Measurements from ENCODE around the gene TIMM44. TPM values are rescaled to one million over a fixed set of nuclear protein-coding genes. Genes with fewer than 3 reads are reported as not detected.

TIMM44 gene
- total and polyA plus RNA-seq, 4 donors = 25.5 to 74.8 (median 56.2) TPM

GRCh38 chr19:7879836-7880235 is 63.6 kb downstream of the TIMM44 start:
- no peak for DNase-seq (ENCODE audit: low read depth in 4 of 6, low spot score in 6 of 6)
- H3K4me1 ChIP-seq (ENCODE audit: control insufficient read depth, insufficient read depth, low read length) = peaks cover 2% of the 10 kb centered on the region
- no peaks in the 10 kb centered on the region for H3K36me3 ChIP-seq (ENCODE audit: control insufficient read depth, insufficient read depth, low read length)
- H3K4me3 ChIP-seq (ENCODE audit: low read depth, low read length) = no peak overlapping the region
- 78% methylated on average over 8 of the region's 19 CpGs for WGBS (ENCODE audit: insufficient coverage)
- H3K27me3 ChIP-seq (ENCODE audit: control insufficient read depth, insufficient read depth, low read length) = no peaks in the 10 kb centered on the region
- H3K9me3 ChIP-seq (ENCODE audit: control insufficient read depth, insufficient read depth, low read length) = no peaks in the 10 kb centered on the region
- no peak overlapping the region for H3K27ac ChIP-seq (ENCODE audit: low read depth, low read length)

GRCh38 chr19:7879111-7879807 is 64.2 kb downstream of the TIMM44 start:
- no peak overlapping the region for H3K27ac ChIP-seq (ENCODE audit: low read depth, low read length)

GRCh38 chr19:7877249-7877836 is 66.1 kb downstream of the TIMM44 start:
- WGBS (ENCODE audit: insufficient coverage) = 100% methylated on average over 3 of the region's 6 CpGs
- DNase-seq (ENCODE audit: low read depth in 4 of 6, low spot score in 6 of 6) = no peak
- H3K27me3 ChIP-seq (ENCODE audit: control insufficient read depth, insufficient read depth, low read length) = peaks cover 6% of the 10 kb centered on the region
- H3K4me1 ChIP-seq (ENCODE audit: control insufficient read depth, insufficient read depth, low read length) = peaks cover 24% of the 10 kb centered on the region
- H3K27ac ChIP-seq (ENCODE audit: low read depth, low read length) = no peak overlapping the region
- H3K9me3 ChIP-seq (ENCODE audit: control insufficient read depth, insufficient read depth, low read length) = no peaks in the 10 kb centered on the region
- H3K36me3 ChIP-seq (ENCODE audit: control insufficient read depth, insufficient read depth, low read length) = peaks cover 10% of the 10 kb centered on the region
- H3K4me3 ChIP-seq (ENCODE audit: low read depth, low read length) = no peak overlapping the region

More at GRCh38 chr19:7879111-7879807, 64.2 kb downstream of the TIMM44 start:
- no peaks in the 10 kb centered on the region for H3K27me3 ChIP-seq (ENCODE audit: control insufficient read depth, insufficient read depth, low read length)
- no peaks in the 10 kb centered on the region for H3K36me3 ChIP-seq (ENCODE audit: control insufficient read depth, insufficient read depth, low read length)
- 80% methylated on average over 17 of the region's 18 CpGs for WGBS (ENCODE audit: insufficient coverage)
- H3K9me3 ChIP-seq (ENCODE audit: control insufficient read depth, insufficient read depth, low read length) = no peaks in the 10 kb centered on the region
- no peak overlapping the region for H3K4me3 ChIP-seq (ENCODE audit: low read depth, low read length)
- H3K4me1 ChIP-seq (ENCODE audit: control insufficient read depth, insufficient read depth, low read length) = peaks cover 8% of the 10 kb centered on the region
- no peak for DNase-seq (ENCODE audit: low read depth in 4 of 6, low spot score in 6 of 6)

Other genes with a start within 250 kb of the TIMM44 start
- gene FCER2, start 241.5 kb downstream of the TIMM44 start, total RNA-seq = under 1 TPM; 0.50 to 0.59 TPM
- gene FCER2, start 241.5 kb downstream of the TIMM44 start, polyA plus RNA-seq (ENCODE audit: insufficient read length in 2 of 2) = under 1 TPM in 1 of 2 donors, not detected in 1; 0.27 TPM
- under 1 TPM; 0.17 to 0.50 TPM for gene CLEC4G, start 211.6 kb downstream of the TIMM44 start, total RNA-seq
- gene CLEC4G, start 211.6 kb downstream of the TIMM44 start, polyA plus RNA-seq (ENCODE audit: insufficient read length in 2 of 2) = 1 to 10 TPM; 1.5 to 2.1 TPM
- gene CD209, start 196.1 kb downstream of the TIMM44 start, total RNA-seq = 1 to 10 TPM; 1.9 to 2.5 TPM
- gene CD209, start 196.1 kb downstream of the TIMM44 start, polyA plus RNA-seq (ENCODE audit: insufficient read length in 2 of 2) = under 1 TPM; 0.24 to 0.95 TPM
- gene CLEC4M, start 180.4 kb downstream of the TIMM44 start, total RNA-seq = 1 to 10 TPM in 1 of 2 donors, under 1 TPM in 1; 0.33 to 1.8 TPM
- 1 to 10 TPM in 1 of 2 donors, under 1 TPM in 1; 0.67 to 1.2 TPM for gene CLEC4M, start 180.4 kb downstream of the TIMM44 start, polyA plus RNA-seq (ENCODE audit: insufficient read length in 2 of 2)
- 10 to 100 TPM; 28.4 to 36.1 TPM for gene EVI5L, start 113.4 kb downstream of the TIMM44 start, total RNA-seq
- gene EVI5L, start 113.4 kb downstream of the TIMM44 start, polyA plus RNA-seq (ENCODE audit: insufficient read length in 2 of 2) = 100 to 1,000 TPM in 1 of 2 donors, 10 to 100 TPM in 1; 99.5 to 110 TPM
- 1 to 10 TPM; 1.9 to 2.4 TPM for gene PRR36, start 69.3 kb downstream of the TIMM44 start, total RNA-seq
- 10 to 100 TPM; 59.4 to 59.7 TPM for gene PRR36, start 69.3 kb downstream of the TIMM44 start, polyA plus RNA-seq (ENCODE audit: insufficient read length in 2 of 2)
- gene LRRC8E, start 55.2 kb downstream of the TIMM44 start, total RNA-seq = under 1 TPM; 0.40 to 0.66 TPM
- under 1 TPM in 1 of 2 donors, not detected in 1; 0.77 TPM for gene LRRC8E, start 55.2 kb downstream of the TIMM44 start, polyA plus RNA-seq (ENCODE audit: insufficient read length in 2 of 2)
- 10 to 100 TPM in 1 of 2 donors, 1 to 10 TPM in 1; 8.1 to 12.7 TPM for gene MAP2K7, start 39.8 kb downstream of the TIMM44 start, total RNA-seq
- gene MAP2K7, start 39.8 kb downstream of the TIMM44 start, polyA plus RNA-seq (ENCODE audit: insufficient read length in 2 of 2) = 10 to 100 TPM; 30.6 to 36.8 TPM
- gene TGFBR3L, start 28.8 kb downstream of the TIMM44 start, total RNA-seq = 1 to 10 TPM in 1 of 2 donors, under 1 TPM in 1; 0.59 to 1.5 TPM
- 1 to 10 TPM; 4.3 to 6.1 TPM for gene TGFBR3L, start 28.8 kb downstream of the TIMM44 start, polyA plus RNA-seq (ENCODE audit: insufficient read length in 2 of 2)
- gene SNAPC2, start 23.3 kb downstream of the TIMM44 start, total RNA-seq = 10 to 100 TPM in 1 of 2 donors, 1 to 10 TPM in 1; 5.7 to 11.0 TPM
- gene SNAPC2, start 23.3 kb downstream of the TIMM44 start, polyA plus RNA-seq (ENCODE audit: insufficient read length in 2 of 2) = 10 to 100 TPM; 21.3 to 27.1 TPM
- gene CTXN1, start 17.5 kb downstream of the TIMM44 start, total RNA-seq = 10 to 100 TPM in 1 of 2 donors, 1 to 10 TPM in 1; 4.3 to 14.7 TPM
- gene CTXN1, start 17.5 kb downstream of the TIMM44 start, polyA plus RNA-seq (ENCODE audit: insufficient read length in 2 of 2) = 100 to 1,000 TPM; 161 to 182 TPM
- 10 to 100 TPM; 27.2 to 51.0 TPM for gene ELAVL1, start 62.0 kb upstream of the TIMM44 start, total RNA-seq
- gene ELAVL1, start 62.0 kb upstream of the TIMM44 start, polyA plus RNA-seq (ENCODE audit: insufficient read length in 2 of 2) = 10 to 100 TPM; 58.6 to 62.9 TPM
- not detected for gene CCL25, start 109.1 kb upstream of the TIMM44 start, total RNA-seq
- gene CCL25, start 109.1 kb upstream of the TIMM44 start, polyA plus RNA-seq (ENCODE audit: insufficient read length in 2 of 2) = under 1 TPM; 0.50 to 0.73 TPM
- gene FBN3, start 205.9 kb upstream of the TIMM44 start, total RNA-seq = 1 to 10 TPM; 7.5 to 9.0 TPM
- 10 to 100 TPM; 20.0 to 31.7 TPM for gene FBN3, start 205.9 kb upstream of the TIMM44 start, polyA plus RNA-seq (ENCODE audit: insufficient read length in 2 of 2)